ENCODE data around the gene ZNF106.

Gene ZNF106

DNA sequence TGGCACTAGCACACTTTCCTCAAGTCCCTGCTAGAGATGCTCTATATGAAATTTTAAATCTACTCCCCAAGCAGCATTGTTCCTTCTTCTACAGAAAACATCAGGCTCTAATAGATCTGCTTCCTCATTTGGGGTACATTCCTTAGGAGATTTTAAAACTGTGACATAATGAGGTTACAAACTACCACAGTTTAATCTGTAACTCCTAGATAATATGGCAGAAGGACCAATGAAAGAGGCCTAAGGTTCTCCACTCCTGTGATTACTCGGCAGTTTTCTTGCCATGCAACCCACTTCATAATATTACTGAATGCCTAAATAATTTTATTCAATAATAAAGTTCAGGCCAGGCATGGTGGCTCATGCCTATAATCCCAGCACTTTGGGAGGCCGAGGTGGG lies 16.1 kb downstream of the ZNF106 start:
- Histone ChIP-seq H3K4me1 (ENCODE audit: control insufficient read depth in 1 of 2, insufficient read depth in 1 of 2, low read depth in 1 of 2, low read length in 1 of 2) (peaks cover 16 to 31% of the 10 kb centered on the region in 2 experiments), H3K4me3 (ENCODE audit: low read depth in 1 of 2, low read length in 1 of 2) (no peak overlapping the region), H3K36me3 (peaks cover 23% of the 10 kb centered on the region), H3K9me3 (no peaks in the 10 kb centered on the region), H3K27me3 (no peaks in the 10 kb centered on the region), H3K27ac (peak overlapping the region; percentile 67)
- TF ChIP-seq, protein P1, sequence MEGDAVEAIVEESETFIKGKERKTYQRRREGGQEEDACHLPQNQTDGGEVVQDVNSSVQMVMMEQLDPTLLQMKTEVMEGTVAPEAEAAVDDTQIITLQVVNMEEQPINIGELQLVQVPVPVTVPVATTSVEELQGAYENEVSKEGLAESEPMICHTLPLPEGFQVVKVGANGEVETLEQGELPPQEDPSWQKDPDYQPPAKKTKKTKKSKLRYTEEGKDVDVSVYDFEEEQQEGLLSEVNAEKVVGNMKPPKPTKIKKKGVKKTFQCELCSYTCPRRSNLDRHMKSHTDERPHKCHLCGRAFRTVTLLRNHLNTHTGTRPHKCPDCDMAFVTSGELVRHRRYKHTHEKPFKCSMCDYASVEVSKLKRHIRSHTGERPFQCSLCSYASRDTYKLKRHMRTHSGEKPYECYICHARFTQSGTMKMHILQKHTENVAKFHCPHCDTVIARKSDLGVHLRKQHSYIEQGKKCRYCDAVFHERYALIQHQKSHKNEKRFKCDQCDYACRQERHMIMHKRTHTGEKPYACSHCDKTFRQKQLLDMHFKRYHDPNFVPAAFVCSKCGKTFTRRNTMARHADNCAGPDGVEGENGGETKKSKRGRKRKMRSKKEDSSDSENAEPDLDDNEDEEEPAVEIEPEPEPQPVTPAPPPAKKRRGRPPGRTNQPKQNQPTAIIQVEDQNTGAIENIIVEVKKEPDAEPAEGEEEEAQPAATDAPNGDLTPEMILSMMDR (IDR thresholded peaks at IDR 0.05) = no peak

DNA sequence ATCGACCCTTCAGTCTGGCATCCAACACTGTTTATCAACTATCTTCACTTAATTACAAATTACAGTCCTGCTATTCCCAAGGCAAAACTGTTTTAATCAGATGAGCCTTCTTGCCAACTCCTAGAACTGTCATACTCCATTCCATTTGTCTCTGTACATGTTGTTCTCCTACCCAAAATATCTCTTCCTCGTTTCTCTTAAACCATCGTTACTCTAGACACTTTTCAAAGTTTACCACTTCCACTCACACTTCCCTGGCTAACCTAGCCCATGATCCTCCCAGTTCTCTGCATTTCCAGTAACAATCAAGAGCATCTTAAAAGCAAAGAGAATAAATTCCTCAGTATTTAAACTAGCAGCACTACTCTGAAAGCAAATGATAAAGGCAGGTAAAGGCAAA lies 19.9 kb downstream of the ZNF106 start:
- Histone ChIP-seq H3K4me1 (ENCODE audit: control insufficient read depth in 1 of 2, insufficient read depth in 1 of 2, low read depth in 1 of 2, low read length in 1 of 2) (peaks cover 16 to 31% of the 10 kb centered on the region in 2 experiments), H3K36me3 (peaks cover 45% of the 10 kb centered on the region), H3K27ac (peak overlapping the region; percentile 73), H3K4me3 (ENCODE audit: low read depth in 1 of 2, low read length in 1 of 2) (no peak overlapping the region), H3K27me3 (no peaks in the 10 kb centered on the region), H3K9me3 (no peaks in the 10 kb centered on the region)
- TF ChIP-seq, protein P1 (IDR thresholded peaks at IDR 0.05) = no peak

DNA sequence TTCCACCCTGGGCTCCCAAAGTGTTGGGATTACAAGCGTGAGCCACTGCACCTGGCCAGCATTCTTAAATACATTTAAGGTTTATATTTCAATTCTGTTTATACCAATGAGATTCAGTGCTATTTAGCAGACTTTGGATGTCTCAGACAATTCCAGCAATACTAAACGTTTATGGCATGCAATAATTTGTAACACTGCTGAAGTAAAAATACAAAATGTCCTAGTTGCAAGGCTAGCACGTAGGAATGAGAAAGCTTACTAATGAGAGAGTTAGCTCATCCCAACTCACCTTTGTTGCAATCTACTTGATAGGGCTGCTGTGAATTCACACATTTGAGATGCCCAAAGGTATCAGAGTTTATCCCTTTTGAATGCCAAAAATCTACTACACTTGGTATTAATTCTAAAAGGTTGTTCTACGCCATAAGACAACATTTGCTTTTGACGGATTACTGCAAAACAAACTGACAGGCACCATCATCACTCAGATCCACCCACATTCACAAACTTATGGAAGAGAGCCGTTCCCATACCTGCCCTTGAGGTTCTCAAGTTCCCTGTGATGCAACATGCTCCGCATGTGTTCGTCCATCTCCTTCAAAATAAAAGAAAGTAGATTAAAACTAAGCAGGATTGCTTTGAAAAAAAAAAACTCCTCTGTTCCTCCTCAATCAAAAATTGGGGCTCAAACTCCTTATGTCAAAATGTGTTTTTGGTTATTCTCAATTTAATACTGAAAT lies 25.3 kb downstream of the ZNF106 start:
- Histone ChIP-seq H3K27ac (no peak overlapping the region), H3K4me3 (ENCODE audit: low read depth in 1 of 2, low read length in 1 of 2) (no peak overlapping the region), H3K36me3 (peaks cover 76% of the 10 kb centered on the region), H3K4me1 (ENCODE audit: control insufficient read depth in 1 of 2, insufficient read depth in 1 of 2, low read depth in 1 of 2, low read length in 1 of 2) (peaks cover 5 to 6% of the 10 kb centered on the region in 2 experiments), H3K9me3 (no peaks in the 10 kb centered on the region), H3K27me3 (no peaks in the 10 kb centered on the region)
- TF ChIP-seq, protein P1 (IDR thresholded peaks at IDR 0.05) = no peak

DNA sequence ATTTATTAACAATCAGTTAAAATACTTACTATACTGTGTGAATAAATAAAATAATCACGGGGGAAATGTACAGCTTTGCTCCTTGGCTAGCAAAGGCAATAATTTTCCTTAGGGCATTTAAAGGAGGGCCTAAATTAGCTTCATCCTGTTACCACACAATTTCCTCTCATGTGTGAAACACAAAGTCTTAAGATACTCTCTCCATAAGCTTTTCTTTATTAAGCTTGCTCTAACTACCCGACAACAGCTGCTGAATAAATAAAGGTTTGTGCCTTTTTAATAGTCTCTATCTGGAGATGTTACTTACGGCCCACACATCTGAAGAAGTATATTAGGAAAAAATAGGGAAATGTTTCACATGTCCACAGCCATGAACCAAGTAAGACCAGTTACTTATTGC lies 29.7 kb downstream of the ZNF106 start:
- Histone ChIP-seq H3K27me3 (no peaks in the 10 kb centered on the region), H3K4me1 (ENCODE audit: control insufficient read depth in 1 of 2, insufficient read depth in 1 of 2, low read depth in 1 of 2, low read length in 1 of 2) (peaks cover 5 to 6% of the 10 kb centered on the region in 2 experiments), H3K36me3 (peaks cover 62% of the 10 kb centered on the region), H3K9me3 (no peaks in the 10 kb centered on the region), H3K27ac (peak overlapping the region; percentile 53), H3K4me3 (ENCODE audit: low read depth in 1 of 2, low read length in 1 of 2) (no peak overlapping the region)
- TF ChIP-seq, protein P1 (IDR thresholded peaks at IDR 0.05) = no peak

DNA sequence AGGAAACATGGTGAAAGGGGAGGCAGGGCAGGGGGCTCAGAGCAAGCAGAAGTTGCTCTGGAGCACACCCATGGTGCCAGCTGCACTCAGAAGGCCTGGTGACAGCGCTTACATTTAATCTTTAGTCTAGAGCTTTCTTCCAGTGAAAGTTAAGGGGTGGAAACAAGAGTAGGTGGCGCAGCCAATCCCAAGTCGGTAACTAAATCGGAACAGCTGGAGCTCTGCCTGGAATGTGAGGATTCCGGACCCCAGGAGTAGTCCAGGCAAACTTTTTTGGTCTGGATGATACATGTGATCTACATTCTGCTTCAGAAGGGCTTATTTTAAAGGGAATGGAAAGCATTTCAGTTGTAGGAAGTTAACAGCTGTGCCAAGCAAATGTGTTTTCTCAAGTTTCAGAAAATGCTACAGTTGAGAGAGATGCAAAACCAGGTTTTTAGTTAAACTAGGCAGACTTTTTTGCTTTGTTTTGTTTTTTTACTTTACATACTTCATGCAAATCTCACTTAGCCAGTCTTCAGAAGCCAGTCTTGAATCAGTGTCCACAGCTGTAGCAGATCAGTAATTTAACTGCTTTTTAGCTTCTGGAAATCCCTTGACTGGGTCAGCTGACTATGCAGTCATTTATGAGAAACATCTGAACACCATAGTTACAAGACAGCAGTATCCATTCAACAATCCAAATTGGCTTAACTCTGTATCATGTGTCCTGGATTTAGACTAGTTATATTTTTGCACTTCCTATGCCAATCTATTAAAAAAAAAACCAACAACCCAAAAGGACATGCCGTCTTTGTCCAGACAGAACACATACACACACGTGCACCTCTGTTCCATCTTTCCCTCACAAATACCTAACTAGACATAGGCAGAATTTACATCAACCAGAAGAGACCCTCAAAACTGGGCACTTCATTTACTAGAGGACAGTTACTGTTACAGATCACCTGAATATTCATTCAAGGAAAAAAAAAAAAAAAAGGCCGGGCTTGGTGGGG lies 33.2 kb downstream of the ZNF106 start:
- Histone ChIP-seq H3K36me3 (peaks cover 60% of the 10 kb centered on the region), H3K4me1 (ENCODE audit: control insufficient read depth in 1 of 2, insufficient read depth in 1 of 2, low read depth in 1 of 2, low read length in 1 of 2) (peaks cover 5 to 6% of the 10 kb centered on the region in 2 experiments), H3K9me3 (no peaks in the 10 kb centered on the region), H3K27ac (peak overlapping the region; percentile 18), H3K27me3 (no peaks in the 10 kb centered on the region), H3K4me3 (ENCODE audit: low read depth in 1 of 2, low read length in 1 of 2) (no peak overlapping the region)
- TF ChIP-seq, protein P1 (IDR thresholded peaks at IDR 0.05) = no peak

All from neutrophil (primary cell).